Tibial nerve (tissue), 4 donors: ENCODE data around the gene WNT6.

Experiments
- EP300 ChIP-seq, 2 donors: sonication (generic); formaldehyde crosslinking; IDR thresholded peaks; one replicate each; pipeline ENCODE4 v1.6.1; 2017; ENCODE audit warnings: antibody characterized with exemption in 2 of 2, mild to moderate bottlenecking in 1 of 2
- POLR2A ChIP-seq, 2 donors: fragments of 450-650 bp; IDR thresholded peaks; one replicate each; pipeline ENCODE4 v1.6.1; 2017; ENCODE audit warnings: antibody characterized with exemption in 2 of 2, mild to moderate bottlenecking in 2 of 2, moderate library complexity in 2 of 2
- TF ChIP-seq, protein P1 (sequence below), 5 experiments: fragments of 200-600 bp in 3 of 5; fragments of 450-650 bp in 2 of 5; sonication (generic) in 3 of 5; IDR thresholded peaks; one replicate each; pipeline ENCODE4 v1.5.1; 2016 to 2019; ENCODE audit warnings: antibody characterized with exemption in 5 of 5, mild to moderate bottlenecking in 3 of 5, moderate library complexity in 2 of 5

DNA sequence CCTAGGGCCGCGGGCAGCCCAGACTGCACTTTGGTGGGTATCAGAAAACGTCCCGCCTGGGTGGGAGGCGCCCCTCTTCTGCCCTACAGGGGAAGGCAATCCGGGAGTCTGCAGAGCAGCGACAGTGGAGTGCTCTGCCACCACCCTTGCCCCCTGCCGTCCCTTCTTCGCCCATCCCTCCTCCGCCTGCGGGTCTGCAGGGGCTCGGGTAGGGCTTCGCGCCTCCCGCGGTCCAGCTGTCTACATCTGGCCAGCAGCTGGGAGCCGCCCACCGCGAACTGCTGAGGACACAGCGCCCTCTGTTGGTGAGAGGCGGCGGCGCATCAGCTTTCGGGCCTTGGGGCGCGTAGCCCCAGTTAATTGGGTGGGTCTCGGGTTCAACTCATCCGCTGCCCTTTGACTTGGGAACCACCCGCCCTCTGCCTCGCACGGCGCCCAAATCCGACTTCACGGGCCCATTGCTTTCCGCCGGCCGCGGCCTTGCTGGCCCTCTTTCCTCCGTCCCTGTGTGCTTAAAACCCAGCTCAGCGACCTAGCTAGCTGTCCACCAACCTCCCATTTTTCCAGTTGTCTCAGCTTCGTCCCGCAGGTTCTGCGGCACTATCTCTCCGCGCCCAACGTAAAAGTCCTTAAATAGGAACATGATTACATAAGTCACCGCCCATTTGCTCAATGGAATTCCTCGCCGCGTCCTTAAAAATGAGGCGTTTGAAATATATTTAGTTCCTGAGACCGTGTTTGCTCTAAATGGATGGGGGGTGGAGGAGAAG, 38.7 kb downstream of the WNT6 start:
- TF ChIP-seq POLR2A (IDR thresholded peaks at IDR 0.05) (no peak), EP300 (IDR thresholded peaks at IDR 0.05) (no peak)
- TF ChIP-seq, protein P1, sequence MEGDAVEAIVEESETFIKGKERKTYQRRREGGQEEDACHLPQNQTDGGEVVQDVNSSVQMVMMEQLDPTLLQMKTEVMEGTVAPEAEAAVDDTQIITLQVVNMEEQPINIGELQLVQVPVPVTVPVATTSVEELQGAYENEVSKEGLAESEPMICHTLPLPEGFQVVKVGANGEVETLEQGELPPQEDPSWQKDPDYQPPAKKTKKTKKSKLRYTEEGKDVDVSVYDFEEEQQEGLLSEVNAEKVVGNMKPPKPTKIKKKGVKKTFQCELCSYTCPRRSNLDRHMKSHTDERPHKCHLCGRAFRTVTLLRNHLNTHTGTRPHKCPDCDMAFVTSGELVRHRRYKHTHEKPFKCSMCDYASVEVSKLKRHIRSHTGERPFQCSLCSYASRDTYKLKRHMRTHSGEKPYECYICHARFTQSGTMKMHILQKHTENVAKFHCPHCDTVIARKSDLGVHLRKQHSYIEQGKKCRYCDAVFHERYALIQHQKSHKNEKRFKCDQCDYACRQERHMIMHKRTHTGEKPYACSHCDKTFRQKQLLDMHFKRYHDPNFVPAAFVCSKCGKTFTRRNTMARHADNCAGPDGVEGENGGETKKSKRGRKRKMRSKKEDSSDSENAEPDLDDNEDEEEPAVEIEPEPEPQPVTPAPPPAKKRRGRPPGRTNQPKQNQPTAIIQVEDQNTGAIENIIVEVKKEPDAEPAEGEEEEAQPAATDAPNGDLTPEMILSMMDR (IDR thresholded peaks at IDR 0.05), result peak; percentile 95 to 99 (median 98)
